ENCODE measurements around the gene NLRC5. TPM values are rescaled to one million over a fixed set of nuclear protein-coding genes. Genes with fewer than 3 reads are reported as not detected.
"Not testable (repeated sequence)": the region's sequence is repeated elsewhere in the genome, so short reads cannot be mapped to it uniquely, and the experiment has no call there.

The NLRC5 gene
- total RNA-seq, 1 donor from 2014 or later = 34.5 TPM

GRCh38 chr16:56984639-56985038, 4.7 kb upstream of the NLRC5 start:
- no peak for DNase-seq

- DNase-seq = peak; percentile 87
Measured at GRCh38 chr16:56985288-56985961, 3.9 kb upstream of the NLRC5 start.

GRCh38 chr16:56985962-56986360, 3.4 kb upstream of the NLRC5 start:
- no peak for DNase-seq

- peak; percentile 66 for DNase-seq
Measured at GRCh38 chr16:56986361-56986760, 3.0 kb upstream of the NLRC5 start.

GRCh38 chr16:56986908-56987307, 2.4 kb upstream of the NLRC5 start:
- not testable (repeated sequence) for DNase-seq

GRCh38 chr16:56987692-56988091, 1.7 kb upstream of the NLRC5 start:
- DNase-seq = no peak

GRCh38 chr16:56988161-56988947, 1.0 kb upstream of the NLRC5 start:
- DNase-seq = peak; percentile 10

- no peak for DNase-seq
Measured at GRCh38 chr16:56989988-56990387, 631 bp downstream of the NLRC5 start.

- DNase-seq = no peak
Measured at GRCh38 chr16:56990407-56991286, 1.3 kb downstream of the NLRC5 start.

- DNase-seq = not testable (repeated sequence)
Measured at GRCh38 chr16:56992431-56992830, 3.1 kb downstream of the NLRC5 start.

GRCh38 chr16:56993204-56993603, 3.8 kb downstream of the NLRC5 start:
- no peak for DNase-seq

GRCh38 chr16:56994311-56994710, 5.0 kb downstream of the NLRC5 start:
- DNase-seq = no peak

GRCh38 chr16:56995136-56995805, 5.9 kb downstream of the NLRC5 start:
- DNase-seq = no peak

- DNase-seq = no peak
Measured at GRCh38 chr16:56997264-56997663, 7.9 kb downstream of the NLRC5 start.

- DNase-seq = no peak
Measured at GRCh38 chr16:56997931-56998330, 8.6 kb downstream of the NLRC5 start.

- DNase-seq = no peak
Measured at GRCh38 chr16:56998352-56998751, 9.0 kb downstream of the NLRC5 start.

GRCh38 chr16:56998861-56999260, 9.5 kb downstream of the NLRC5 start:
- DNase-seq = no peak

GRCh38 chr16:56999409-57000270, 10.3 kb downstream of the NLRC5 start:
- DNase-seq = no peak

GRCh38 chr16:57000271-57001025, 11.1 kb downstream of the NLRC5 start:
- peak; percentile 88 for DNase-seq

- DNase-seq = peak; percentile 49
Measured at GRCh38 chr16:57001026-57001679, 11.8 kb downstream of the NLRC5 start.
